GM19023 (cell line): ENCODE measurements around the gene POMGNT2.

ENCODE experiments used
- ATAC-seq: cut with Tn5 transposase; IDR thresholded peaks from one replicate; pipeline ENCODE4 v1.9.1; 2021; ENCODE audit warnings: mild to moderate bottlenecking, moderate library complexity; ENCODE audit not compliant: unreplicated experiment

The POMGNT2 gene

GRCh38 chr3:43105596-43106292 lies at the start of gene POMGNT2:
POMGNT2 (minus strand) TSS chr3:43106079; CDS start chr3:43081431, 24,648 bp downstream.
- peak; percentile 86 for ATAC-seq

GRCh38 chr3:43154980-43155379 lies 49.1 kb upstream of the POMGNT2 start:
- ATAC-seq: no peak

- no peak for ATAC-seq
These were observed 47.6 kb upstream of the POMGNT2 start for GRCh38 chr3:43153216-43154083.

GRCh38 chr3:43152649-43153048 lies 46.8 kb upstream of the POMGNT2 start:
- no peak for ATAC-seq

GRCh38 chr3:43148033-43148432 lies 42.2 kb upstream of the POMGNT2 start:
- no peak for ATAC-seq

GRCh38 chr3:43146599-43146998 lies 40.7 kb upstream of the POMGNT2 start:
- no peak for ATAC-seq

GRCh38 chr3:43144761-43145490 lies 39.0 kb upstream of the POMGNT2 start:
- ATAC-seq: no peak

- no peak for ATAC-seq
These were observed 36.6 kb upstream of the POMGNT2 start for GRCh38 chr3:43142472-43142871.

GRCh38 chr3:43138488-43139231 lies 32.8 kb upstream of the POMGNT2 start:
- ATAC-seq: no peak

GRCh38 chr3:43132870-43133636 lies 27.2 kb upstream of the POMGNT2 start:
- ATAC-seq: no peak

GRCh38 chr3:43132193-43132592 lies 26.3 kb upstream of the POMGNT2 start:
- no peak for ATAC-seq

GRCh38 chr3:43128464-43128863 lies 22.6 kb upstream of the POMGNT2 start:
- ATAC-seq: no peak

GRCh38 chr3:43126536-43126935 lies 20.7 kb upstream of the POMGNT2 start:
- ATAC-seq: no peak

GRCh38 chr3:43123895-43124294 lies 18.0 kb upstream of the POMGNT2 start:
- no peak for ATAC-seq

- no peak for ATAC-seq
These were observed 15.1 kb upstream of the POMGNT2 start for GRCh38 chr3:43120937-43121336.

GRCh38 chr3:43117257-43117656 lies 11.4 kb upstream of the POMGNT2 start:
- no peak for ATAC-seq

- ATAC-seq: no peak
These were observed 7.8 kb upstream of the POMGNT2 start for GRCh38 chr3:43113671-43114070.

- no peak for ATAC-seq
These were observed 382 bp upstream of the POMGNT2 start for GRCh38 chr3:43106293-43106628.

- ATAC-seq: no peak
These were observed 951 bp downstream of the POMGNT2 start for GRCh38 chr3:43104660-43105595.
